Mucosa of rectum (tissue), 2 donors: ENCODE results near the gene WEE2.

Source experiments
- H3K27ac ChIP-seq, 2 donors: one replicate each; pipeline ENCODE4 v1.7.0; 2013; ENCODE audit warnings: inconsistent platforms in 2 of 2, low read depth in 2 of 2, low read length in 2 of 2
- H3K27me3 ChIP-seq, 2 donors: one replicate each; pipeline ENCODE4 v1.7.0; 2013; ENCODE audit warnings: low read length in 2 of 2; ENCODE audit not compliant: control insufficient read depth in 2 of 2, insufficient read depth in 2 of 2
- H3K36me3 ChIP-seq, 2 donors: one replicate each; pipeline ENCODE4 v1.7.0; 2013; ENCODE audit warnings: low read length in 2 of 2; ENCODE audit not compliant: control insufficient read depth in 2 of 2, insufficient read depth in 2 of 2
- H3K4me1 ChIP-seq, 2 donors: one replicate each; pipeline ENCODE4 v1.7.0; 2013; ENCODE audit warnings: low read length in 2 of 2, mild to moderate bottlenecking in 1 of 2; ENCODE audit not compliant: control insufficient read depth in 2 of 2, insufficient read depth in 2 of 2
- H3K4me3 ChIP-seq, 2 donors: one replicate each; pipeline ENCODE4 v1.7.0; 2013; ENCODE audit warnings: low read length in 2 of 2
- H3K9ac ChIP-seq, 2 donors: one replicate each; pipeline ENCODE4 v1.7.0; 2013; ENCODE audit warnings: low read length in 2 of 2, low read depth in 1 of 2, mild to moderate bottlenecking in 1 of 2
- H3K9me3 ChIP-seq, 2 donors: one replicate each; pipeline ENCODE4 v1.7.0; 2013; ENCODE audit warnings: low read length in 2 of 2; ENCODE audit not compliant: control insufficient read depth in 2 of 2
- donor health status: healthy.
- donor health status: Normal muscosa, but diverticular disease.

WEE2 gene

DNA sequence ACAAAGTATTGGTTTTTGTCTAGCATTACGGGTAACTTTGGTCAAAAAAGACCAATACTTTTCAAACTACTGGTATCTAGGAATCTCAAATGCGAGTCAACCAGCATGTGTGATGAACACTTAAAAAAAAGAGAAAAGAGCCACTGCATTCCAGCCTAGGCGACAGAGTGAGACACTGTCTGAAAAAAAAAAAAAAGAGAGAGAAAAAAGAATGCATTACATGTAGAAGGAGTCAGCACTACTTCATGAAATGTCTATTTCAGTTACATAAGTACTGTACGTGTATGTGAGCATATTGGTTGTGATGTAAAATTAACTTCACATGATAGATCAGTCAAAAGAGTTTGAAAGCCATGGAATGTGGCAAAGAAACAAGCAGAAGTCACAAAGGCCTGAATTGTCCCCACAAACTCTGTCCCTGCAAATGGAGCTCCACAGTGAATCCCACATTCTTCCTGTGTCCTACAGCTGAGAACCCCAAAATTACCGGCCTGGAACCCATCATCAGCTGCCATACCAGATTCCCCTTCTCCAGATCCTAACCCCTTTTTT lies 7.8 kb upstream of the WEE2 start:
- no peaks in the 10 kb centered on the region for H3K27me3 ChIP-seq
- peaks cover 20 to 41% of the 10 kb centered on the region in 2 donors for H3K4me1 ChIP-seq
- H3K36me3 ChIP-seq: no peaks in the 10 kb centered on the region
- peak overlapping the region in 1 of 2 donors; percentile 33 for H3K9ac ChIP-seq
- H3K4me3 ChIP-seq: peak overlapping the region; percentile 45 to 70
- peak overlapping the region in 1 of 2 donors; percentile 11 for H3K27ac ChIP-seq
- no peaks in the 10 kb centered on the region for H3K9me3 ChIP-seq

DNA sequence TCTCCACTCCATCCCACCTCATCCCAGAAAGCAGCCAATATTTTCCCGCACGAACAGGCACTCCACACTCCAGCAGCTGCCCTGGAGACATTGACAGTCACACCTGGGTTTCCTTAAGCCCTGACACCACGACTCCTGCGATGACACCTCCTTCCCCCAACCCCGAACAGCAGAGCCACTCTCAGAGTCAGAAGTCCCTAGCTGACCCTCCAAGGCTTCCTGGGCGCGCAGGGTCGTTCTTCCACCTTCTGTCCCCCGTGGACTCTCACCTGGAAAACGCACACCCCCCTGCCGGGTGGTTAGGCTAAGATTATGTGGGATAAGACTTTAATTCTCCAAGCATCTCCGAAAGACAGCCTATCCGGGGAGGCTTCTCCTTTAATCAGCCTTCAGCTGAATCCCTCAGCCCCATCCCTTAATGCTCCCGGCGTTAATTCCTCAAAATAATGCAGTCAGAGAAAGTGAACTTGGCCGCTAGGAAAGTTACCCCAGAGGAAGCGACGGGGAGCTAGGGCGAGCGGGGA lies 7.2 kb upstream of the WEE2 start:
- H3K9ac ChIP-seq: peak overlapping the region; percentile 33 to 42
- no peaks in the 10 kb centered on the region for H3K9me3 ChIP-seq
- peaks cover 21 to 36% of the 10 kb centered on the region in 2 donors for H3K4me1 ChIP-seq
- H3K27ac ChIP-seq: peak overlapping the region in 1 of 2 donors; percentile 11
- no peaks in the 10 kb centered on the region for H3K27me3 ChIP-seq
- peak overlapping the region; percentile 45 to 70 for H3K4me3 ChIP-seq
- no peaks in the 10 kb centered on the region for H3K36me3 ChIP-seq

- Histone ChIP-seq H3K9me3 (no peaks in the 10 kb centered on the region), H3K4me3 (peak overlapping the region; percentile 67 to 75), H3K27me3 (no peaks in the 10 kb centered on the region), H3K9ac (peak overlapping the region; percentile 36 to 62), H3K4me1 (peaks cover 27 to 29% of the 10 kb centered on the region in 2 donors), H3K36me3 (no peaks in the 10 kb centered on the region), H3K27ac (peak overlapping the region; percentile 35 to 64)
Measured at GRCh38 chr7:141701489-141702046, 6.6 kb upstream of the WEE2 start.

- Histone ChIP-seq H3K27ac (peak within 1 kb of the TSS; percentile 36 to 66), H3K4me1 (peaks cover 29% of the 10 kb centered on the region in 2 donors), H3K9me3 (no peaks in the 10 kb centered on the region), H3K4me3 (peak within 1 kb of the TSS; percentile 72 to 85), H3K27me3 (no peaks in the 10 kb centered on the region), H3K9ac (peak within 1 kb of the TSS; percentile 71 to 74), H3K36me3 (no peaks in the 10 kb centered on the region)
Measured at GRCh38 chr7:141702047-141702567, 6.0 kb upstream of the WEE2 start, which contains the start of gene DENND11. Gene DENND11 (minus strand): TSS chr7:141702166. CDS start chr7:141702153, 13 bp downstream.

DNA sequence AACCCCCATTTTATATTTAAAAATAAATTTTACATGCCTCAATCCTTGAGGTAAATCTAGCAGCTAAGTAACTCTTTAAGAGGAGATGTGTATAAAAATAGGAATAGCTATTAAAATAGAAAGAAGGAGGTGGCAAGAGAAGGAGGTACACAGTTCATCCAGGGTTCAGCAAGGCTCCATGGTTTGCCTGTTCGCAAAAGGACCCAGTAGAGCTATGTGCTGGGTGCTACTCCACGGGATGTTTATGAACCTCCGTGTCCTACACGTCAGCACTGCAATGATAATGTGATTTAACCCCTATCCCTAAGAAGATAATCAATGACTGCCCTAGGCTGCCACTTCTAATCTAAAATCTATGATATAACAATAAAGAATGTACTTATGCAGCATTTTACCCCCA lies 5.3 kb upstream of the WEE2 start:
- peak overlapping the region; percentile 10 to 85 for H3K4me3 ChIP-seq
- no peaks in the 10 kb centered on the region for H3K9me3 ChIP-seq
- H3K4me1 ChIP-seq: peaks cover 29% of the 10 kb centered on the region in 2 donors
- no peak overlapping the region for H3K27ac ChIP-seq
- no peaks in the 10 kb centered on the region for H3K27me3 ChIP-seq
- H3K9ac ChIP-seq: no peak overlapping the region
- H3K36me3 ChIP-seq: no peaks in the 10 kb centered on the region

DNA sequence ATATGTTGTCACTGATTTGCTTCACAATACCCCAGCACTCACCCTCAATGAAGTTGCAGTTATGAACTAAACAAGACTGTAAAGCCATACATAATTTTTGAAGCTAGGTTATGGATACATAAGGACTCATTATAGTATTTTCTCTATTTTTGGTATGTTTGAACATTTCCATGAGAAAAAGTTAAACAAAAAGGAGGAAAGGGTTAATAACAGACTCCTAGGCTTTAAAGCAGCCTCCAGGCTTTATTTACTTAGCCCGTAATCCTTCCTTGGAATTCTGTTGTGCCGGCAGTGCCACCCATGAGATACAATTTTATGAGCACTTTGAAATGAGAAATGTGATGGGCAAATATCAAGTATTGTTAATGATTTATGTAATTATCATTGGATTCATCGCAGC lies 4.0 kb upstream of the WEE2 start:
- Histone ChIP-seq H3K27ac (no peak overlapping the region), H3K4me3 (no peak overlapping the region), H3K4me1 (peaks cover 29% of the 10 kb centered on the region in 2 donors), H3K36me3 (no peaks in the 10 kb centered on the region), H3K27me3 (no peaks in the 10 kb centered on the region), H3K9ac (no peak overlapping the region), H3K9me3 (no peaks in the 10 kb centered on the region)

- Histone ChIP-seq H3K9me3 (no peaks in the 10 kb centered on the region), H3K27ac (no peak overlapping the region)
Measured at GRCh38 chr7:141704741-141705140, 3.4 kb upstream of the WEE2 start.

DNA sequence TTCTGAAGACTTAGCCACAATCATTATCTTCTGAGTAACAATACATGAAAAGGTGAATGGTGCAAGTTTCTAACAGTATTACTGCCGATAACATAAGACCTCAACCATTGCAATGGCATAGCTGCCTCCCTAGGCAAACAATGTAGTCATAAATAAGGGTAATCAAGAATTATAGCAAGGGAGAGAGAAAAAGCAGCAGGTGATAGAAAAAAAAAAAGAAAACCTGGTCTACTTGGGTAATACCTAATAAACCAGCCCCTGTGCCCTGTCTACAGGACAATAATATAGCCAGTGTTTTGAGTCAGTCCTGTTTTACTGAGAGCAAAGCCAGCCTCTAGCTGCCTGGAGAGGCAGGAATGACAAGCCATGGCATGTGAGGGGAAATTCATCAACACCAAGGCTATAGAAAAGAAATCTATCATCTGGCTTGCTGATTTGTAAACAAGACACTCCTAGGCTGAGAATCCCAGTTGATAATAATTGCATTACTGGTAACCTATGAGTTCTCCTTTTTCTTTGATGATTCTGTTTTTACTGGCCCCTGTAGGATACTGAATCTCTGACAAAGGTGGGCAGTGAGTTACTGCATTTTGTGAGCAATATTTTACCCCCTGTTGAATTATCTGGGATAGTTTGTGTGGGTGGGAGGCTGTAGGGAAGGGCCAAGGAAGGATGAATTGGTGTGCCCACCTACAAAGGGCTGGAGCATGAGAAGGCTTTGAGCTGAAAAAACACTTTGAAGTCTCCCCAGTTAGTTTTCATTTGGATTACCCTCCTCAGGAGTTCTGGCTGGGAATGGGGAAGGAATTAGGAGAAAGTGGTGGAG lies 1.7 kb upstream of the WEE2 start:
- H3K27me3 ChIP-seq: no peaks in the 10 kb centered on the region
- no peak overlapping the region for H3K4me3 ChIP-seq
- H3K9me3 ChIP-seq: no peaks in the 10 kb centered on the region
- H3K36me3 ChIP-seq: no peaks in the 10 kb centered on the region
- peaks cover 19 to 24% of the 10 kb centered on the region in 2 donors for H3K4me1 ChIP-seq
- no peak overlapping the region for H3K9ac ChIP-seq
- no peak overlapping the region for H3K27ac ChIP-seq

More at GRCh38 chr7:141704741-141705140, 3.4 kb upstream of the WEE2 start:
- Histone ChIP-seq H3K4me1 (peaks cover 29% of the 10 kb centered on the region in 2 donors), H3K27me3 (no peaks in the 10 kb centered on the region), H3K9ac (no peak overlapping the region), H3K4me3 (no peak overlapping the region), H3K36me3 (no peaks in the 10 kb centered on the region)

GRCh38 chr7:141709318-141709717 lies 1.2 kb downstream of the WEE2 start:
- Histone ChIP-seq H3K4me3 (no peak overlapping the region), H3K27me3 (no peaks in the 10 kb centered on the region), H3K4me1 (peaks cover 5 to 13% of the 10 kb centered on the region in 2 donors), H3K9ac (no peak overlapping the region), H3K36me3 (no peaks in the 10 kb centered on the region), H3K27ac (no peak overlapping the region), H3K9me3 (no peaks in the 10 kb centered on the region)

DNA sequence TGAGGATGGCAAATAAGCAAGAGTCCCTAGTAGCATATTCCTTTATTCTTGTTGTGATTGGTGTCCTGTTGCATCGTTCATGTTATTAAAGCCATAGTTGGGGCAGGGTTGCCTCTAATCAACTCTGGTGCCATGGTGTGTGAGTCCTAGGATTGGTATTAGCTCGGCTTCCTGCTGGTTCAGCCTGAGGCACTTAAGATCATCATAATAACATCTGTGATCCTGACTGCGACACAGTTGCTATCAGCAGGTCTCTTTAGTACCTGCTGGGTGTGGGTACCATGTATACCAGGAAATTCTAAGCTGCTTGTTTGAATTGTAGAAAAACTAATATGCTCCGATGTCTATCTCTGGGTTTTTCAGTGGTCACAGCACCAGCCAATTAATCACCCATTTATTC lies 1.6 kb downstream of the WEE2 start:
- Histone ChIP-seq H3K27ac (no peak overlapping the region), H3K9me3 (no peaks in the 10 kb centered on the region), H3K4me3 (no peak overlapping the region), H3K9ac (no peak overlapping the region), H3K36me3 (no peaks in the 10 kb centered on the region), H3K4me1 (peaks cover under 1 to 10% of the 10 kb centered on the region in 2 donors), H3K27me3 (no peaks in the 10 kb centered on the region)
